ENCODE measurements around the gene CSRNP3. TPM values are rescaled to one million over a fixed set of nuclear protein-coding genes. Genes with fewer than 3 reads are reported as not detected.

CSRNP3 gene
- total and polyA plus RNA-seq, 2 donors (not counting 3 experiments of a cell fraction or from before 2014, with no cell fraction given): not detected

GRCh38 chr2:165632594-165632993, 163.1 kb downstream of the CSRNP3 start:
- no peak overlapping the region for H3K27ac ChIP-seq (ENCODE audit: insufficient read depth, low read depth, low read length)
- dilution Hi-C loops (cut with MboI; ENCODE audit: extremely low pct_ligation_motif_present, low sequenced_read_pairs) (no loop called here), intact Hi-C loops (cut with micrococcal nuclease) (no loop called here)
- H3K9me1 ChIP-seq (replicated peaks; ENCODE audit: control insufficient read depth, extremely low read depth, insufficient read depth, low read length): no peaks in the 10 kb centered on the region
- no peak overlapping the region for H3K4me3 ChIP-seq (replicated peaks in 1 of 3; ENCODE audit: insufficient read depth in 1 of 3, low read depth in 1 of 3, low read length in 3 of 3)
- no peaks in the 10 kb centered on the region for H3K36me3 ChIP-seq (ENCODE audit: control insufficient read depth in 2 of 2, extremely low read depth in 1 of 2, insufficient read depth in 2 of 2, low read length in 2 of 2)
- DNase-seq (ENCODE audit: low read depth, low spot score): no peak
- H3K4me1 ChIP-seq (ENCODE audit: control insufficient read depth, extremely low read depth, insufficient read depth, low read length): peaks cover 2% of the 10 kb centered on the region
- H3K9ac ChIP-seq (replicated peaks; ENCODE audit: extremely low read depth, insufficient read depth, low read length): no peak overlapping the region
- no peaks in the 10 kb centered on the region for H3K9me3 ChIP-seq (replicated peaks; ENCODE audit: control insufficient read depth, insufficient read depth, low read length)
- H3K27me3 ChIP-seq (ENCODE audit: control insufficient read depth in 2 of 2, insufficient read depth in 2 of 2, low read length in 2 of 2): peaks cover 2 to 4% of the 10 kb centered on the region in 2 experiments
- no peaks in the 10 kb centered on the region for H4K20me1 ChIP-seq (replicated peaks; ENCODE audit: control insufficient read depth, extremely low read depth, insufficient read depth, low read length)
- H3K79me2 ChIP-seq (ENCODE audit: control insufficient read depth, insufficient read depth, low read length): no peaks in the 10 kb centered on the region
- H3K4me2 ChIP-seq (ENCODE audit: insufficient read depth, low read length): no peak overlapping the region
- CTCF ChIA-PET: no interaction called here
- FAIRE-seq: no peak
- TF ChIP-seq POLR2AphosphoS5 (IDR thresholded peaks at IDR 0.05; ENCODE audit: insufficient read depth, low read depth, low read length) (no peak), CTCF (IDR thresholded peaks at IDR 0.05; ENCODE audit: extremely low read depth in 1 of 2, insufficient read depth in 1 of 2, low read depth in 1 of 2, low read length in 2 of 2) (no peak), EZH2 (IDR thresholded peaks at IDR 0.05; ENCODE audit: borderline replicate concordance, low read depth, low read length, severe bottlenecking) (no peak), MAX (IDR thresholded peaks at IDR 0.05; ENCODE audit: insufficient read depth, insufficient read length) (no peak), POLR2A (IDR thresholded peaks at IDR 0.05; ENCODE audit: low read depth, low read length) (no peak), GATA2 (IDR thresholded peaks at IDR 0.05; ENCODE audit: insufficient read depth, insufficient read length, low read depth, low read length) (no peak), JUN (IDR thresholded peaks at IDR 0.05; ENCODE audit: borderline replicate concordance, insufficient read depth, insufficient read length, low read depth) (no peak), MYC (IDR thresholded peaks at IDR 0.05; ENCODE audit: low read depth, low read length) (no peak), FOS (IDR thresholded peaks at IDR 0.05; ENCODE audit: borderline replicate concordance, insufficient read depth, low read length) (no peak)
- no TSS peak for BruUV-seq (replicated peaks)
- no peak overlapping the region for H2AFZ ChIP-seq (ENCODE audit: low read depth, low read length)
- POLR2A ChIA-PET: no interaction called here
